Fibroblast of skin of left biceps (primary cell): ENCODE measurements around the gene SUCLG2.
"Not testable (repeated sequence)": the region's sequence is repeated elsewhere in the genome, so short reads cannot be mapped to it uniquely, and the experiment has no call there.

Experiments used
- DNase-seq, 2 experiments: peaks; one replicate each; pipeline ENCODE4 v3.0.0-alpha.2; 2013; ENCODE audit warnings: low read depth in 2 of 2

SUCLG2 gene

DNA sequence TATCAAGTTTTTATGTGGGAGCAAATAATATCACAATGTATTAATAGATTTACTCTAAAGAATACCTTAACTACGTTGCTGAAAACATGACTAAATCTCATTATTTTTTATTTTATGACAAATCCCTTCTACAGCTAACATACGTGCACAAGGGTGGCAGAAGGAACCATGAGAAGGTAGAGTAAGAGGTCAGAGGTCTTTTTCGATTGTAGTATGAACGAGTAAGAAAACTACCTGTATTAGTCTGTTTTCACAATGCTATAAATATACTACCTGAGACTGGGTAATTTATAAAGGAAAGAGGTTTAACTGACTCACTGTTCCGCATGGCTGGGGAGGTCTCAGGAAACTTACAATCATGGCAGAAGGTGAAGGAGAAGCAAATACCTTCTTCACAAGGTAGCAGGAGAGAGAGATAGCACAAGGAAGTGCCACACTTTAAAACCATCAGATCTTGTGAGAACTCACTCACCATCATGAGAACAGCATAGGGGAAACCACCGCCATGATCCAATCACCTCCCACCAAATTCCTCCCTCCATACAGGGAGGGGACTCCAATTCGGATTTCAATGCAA, 95.3 kb downstream of the SUCLG2 start:
- no peak for DNase-seq

DNA sequence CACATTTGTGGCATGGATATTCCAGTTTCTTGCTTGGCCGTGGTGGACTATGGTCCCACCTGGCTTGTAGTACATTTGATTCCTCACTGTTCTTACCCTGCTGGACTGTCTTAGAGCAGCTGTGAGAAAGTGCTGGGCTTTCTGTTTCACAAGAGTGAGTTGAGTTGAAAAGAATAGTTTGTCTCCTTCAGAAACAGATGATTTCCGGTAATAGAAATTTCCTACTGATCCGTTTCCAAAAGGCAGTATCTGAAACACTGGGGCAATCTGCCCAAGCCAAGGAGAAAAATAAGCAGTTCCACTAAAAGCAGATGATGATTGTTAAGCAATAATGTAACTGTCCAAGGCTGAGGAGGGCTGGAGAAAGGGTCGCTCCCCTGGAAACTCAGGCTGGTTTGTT, 96.0 kb downstream of the SUCLG2 start:
- DNase-seq: peak in 1 of 2 experiments; percentile 15

DNA sequence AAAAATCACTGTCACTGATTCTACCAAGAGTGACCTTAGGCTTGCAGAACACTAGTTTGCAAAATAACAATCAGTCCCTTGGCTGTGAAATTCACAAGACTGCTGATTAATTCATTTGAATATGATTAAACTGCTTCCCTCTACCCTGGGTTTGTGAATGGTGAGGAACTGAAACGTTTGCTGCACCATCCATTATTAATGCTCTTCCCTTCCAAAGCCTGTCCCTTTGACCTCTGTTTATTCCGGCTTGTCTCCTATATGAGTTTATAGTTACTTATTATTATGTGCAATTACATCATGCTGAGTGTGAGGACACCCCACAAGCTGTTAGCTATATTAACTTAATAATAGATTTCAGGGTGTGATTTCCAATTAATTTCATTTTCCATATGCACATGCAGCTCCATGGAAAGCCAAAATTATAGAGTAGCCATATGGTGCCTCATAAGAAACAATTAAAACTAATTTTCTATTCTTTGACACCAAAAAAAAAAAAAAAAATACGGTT, 96.5 kb downstream of the SUCLG2 start:
- DNase-seq: no peak

GRCh38 chr3:67551361-67552016, 102.9 kb downstream of the SUCLG2 start:
- DNase-seq: no peak

DNA sequence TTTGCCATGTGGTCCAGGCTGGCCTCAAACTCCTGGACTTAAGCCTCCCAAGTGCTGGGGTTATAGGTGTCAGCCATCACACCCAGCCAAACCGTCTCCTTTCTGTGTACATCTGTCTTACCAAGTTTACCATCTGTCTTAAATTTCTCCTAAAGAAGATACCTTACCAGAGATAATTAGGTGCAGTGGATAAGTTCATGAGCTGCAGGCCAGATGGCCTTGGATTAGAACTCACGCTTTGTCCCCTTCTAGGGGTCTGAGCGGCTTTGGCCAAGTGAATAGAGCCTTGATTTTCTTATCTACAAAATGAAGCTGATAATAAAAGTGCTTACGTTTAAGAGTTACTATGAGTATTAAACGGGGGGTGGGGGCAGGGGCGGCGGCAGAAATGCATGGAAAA, 103.9 kb downstream of the SUCLG2 start:
- no peak for DNase-seq

GRCh38 chr3:67542502-67543250, 111.7 kb downstream of the SUCLG2 start:
- not testable (repeated sequence) for DNase-seq

DNA sequence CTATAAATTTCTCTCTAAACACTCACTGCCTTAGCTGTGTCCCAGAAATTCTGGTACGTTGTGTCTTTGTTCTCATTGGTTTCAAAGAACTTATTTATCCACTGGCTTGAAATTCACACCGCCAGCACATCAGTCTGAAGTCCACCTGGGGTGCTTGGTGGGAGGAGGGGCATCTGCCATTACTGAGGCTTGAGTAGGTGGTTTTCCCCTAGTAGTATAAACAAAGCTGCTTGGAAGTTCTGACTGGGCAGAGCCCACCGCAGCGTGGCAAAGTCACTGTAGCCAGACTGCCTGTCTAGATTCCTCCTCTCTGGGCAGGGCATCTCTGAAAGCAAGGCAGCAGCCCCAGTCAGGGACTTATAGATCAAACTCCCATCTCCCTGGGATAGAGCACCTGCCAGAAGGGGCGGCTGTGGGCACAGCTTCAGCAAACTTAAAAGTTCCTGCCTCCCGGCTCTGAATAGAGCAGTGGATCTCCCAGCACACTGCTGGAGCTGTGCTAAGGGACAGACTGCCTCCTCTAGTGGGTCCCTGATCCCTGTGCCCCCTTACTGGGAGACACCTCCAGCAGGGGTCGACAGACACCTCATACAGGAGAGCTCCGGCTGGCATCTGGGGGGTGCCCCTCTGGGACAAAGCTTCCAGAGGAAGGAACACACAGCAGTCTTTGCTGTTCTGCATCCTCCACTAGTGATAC, 114.1 kb downstream of the SUCLG2 start:
- DNase-seq: no peak

- not testable (repeated sequence) for DNase-seq
Observed at GRCh38 chr3:67537203-67537602, 117.2 kb downstream of the SUCLG2 start.

- DNase-seq: no peak
Observed at GRCh38 chr3:67535006-67535405, 119.4 kb downstream of the SUCLG2 start.

DNA sequence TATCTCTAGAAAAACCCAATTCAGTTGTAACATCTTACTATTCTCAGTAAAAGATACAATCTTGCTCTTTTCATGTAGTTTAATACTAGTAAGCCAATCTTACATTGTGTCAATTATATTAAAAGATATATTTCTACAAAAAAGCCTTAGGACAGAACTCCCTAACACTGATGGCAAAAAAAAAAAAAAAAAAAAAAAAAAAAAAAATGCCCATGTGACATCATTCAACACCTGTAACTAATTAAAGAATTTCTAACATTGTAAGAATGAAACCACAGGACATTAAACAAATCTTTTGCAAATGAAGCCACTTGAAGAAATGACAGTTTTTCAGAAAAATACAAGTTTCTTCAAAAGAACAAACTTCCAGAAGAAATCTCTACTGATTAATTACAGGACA, 119.8 kb downstream of the SUCLG2 start:
- no peak for DNase-seq

DNA sequence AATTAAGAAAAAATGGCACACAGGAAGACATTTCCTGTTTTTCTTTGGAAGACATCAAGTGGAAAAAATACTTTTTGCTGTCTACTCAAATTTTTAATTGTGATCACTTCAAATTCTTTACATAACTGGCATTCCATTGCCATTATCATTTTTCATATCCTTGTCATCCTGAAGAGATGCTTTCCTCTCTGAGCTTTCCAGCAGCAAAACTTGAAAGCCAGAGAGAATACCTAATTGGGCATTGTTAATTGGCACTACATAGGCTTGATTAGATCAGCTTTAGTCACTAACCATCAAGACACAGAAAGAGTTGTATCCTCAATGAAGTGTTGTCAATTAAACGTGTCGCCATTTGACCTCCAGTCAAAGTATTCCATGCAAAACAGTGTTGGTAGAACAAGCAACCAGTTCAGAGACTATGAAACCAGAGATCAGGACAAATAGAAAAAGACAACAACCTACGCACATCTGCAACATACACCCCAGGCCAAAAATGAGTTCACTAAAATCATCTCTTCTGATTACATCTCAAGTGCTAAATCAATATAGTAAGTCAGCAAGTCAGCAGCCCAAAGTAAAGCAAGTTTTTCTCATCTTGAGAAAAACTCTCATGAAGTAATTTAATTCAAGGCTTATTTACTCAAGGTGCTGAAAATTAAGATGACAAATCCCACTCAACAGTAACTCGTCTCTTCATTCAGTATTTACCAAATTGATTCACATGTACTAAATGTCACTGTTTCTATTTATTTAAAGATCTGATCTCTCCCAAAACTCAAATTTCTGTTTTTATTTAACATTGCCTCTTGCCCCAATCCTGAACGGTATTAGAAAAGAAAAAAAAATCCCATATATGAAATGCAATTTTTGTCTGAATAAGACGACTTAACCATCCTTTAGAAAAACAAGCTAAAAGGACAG, 123.0 kb downstream of the SUCLG2 start:
- DNase-seq: no peak

- DNase-seq: no peak
Observed at GRCh38 chr3:67529915-67530314, 124.5 kb downstream of the SUCLG2 start.

- no peak for DNase-seq
Observed at GRCh38 chr3:67529337-67529736, 125.1 kb downstream of the SUCLG2 start.

GRCh38 chr3:67526246-67526645, 128.2 kb downstream of the SUCLG2 start:
- DNase-seq: peak; percentile 88 to 90

DNA sequence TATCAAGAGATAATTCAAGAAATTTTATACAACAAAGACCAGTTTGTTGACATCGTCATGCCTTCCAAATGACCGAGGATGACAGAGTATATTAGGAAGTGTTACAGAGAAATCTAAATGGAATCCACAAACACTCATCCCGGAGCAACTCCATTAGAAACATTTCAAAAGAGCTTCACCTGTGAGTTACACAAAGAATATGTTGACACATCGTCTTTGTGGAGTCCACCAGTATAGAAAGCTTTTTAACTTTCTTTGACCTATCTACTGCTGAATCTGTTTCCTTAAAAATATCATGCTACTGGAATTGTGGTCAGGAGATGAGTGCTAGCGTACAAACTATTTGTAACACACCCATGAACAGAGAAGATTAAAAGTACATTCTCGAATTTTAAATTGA, 130.4 kb downstream of the SUCLG2 start:
- no peak for DNase-seq

GRCh38 chr3:67522081-67522480, 132.3 kb downstream of the SUCLG2 start:
- no peak for DNase-seq

GRCh38 chr3:67521053-67521646, 133.3 kb downstream of the SUCLG2 start:
- DNase-seq: no peak

GRCh38 chr3:67518236-67518635, 136.2 kb downstream of the SUCLG2 start:
- DNase-seq: no peak

DNA sequence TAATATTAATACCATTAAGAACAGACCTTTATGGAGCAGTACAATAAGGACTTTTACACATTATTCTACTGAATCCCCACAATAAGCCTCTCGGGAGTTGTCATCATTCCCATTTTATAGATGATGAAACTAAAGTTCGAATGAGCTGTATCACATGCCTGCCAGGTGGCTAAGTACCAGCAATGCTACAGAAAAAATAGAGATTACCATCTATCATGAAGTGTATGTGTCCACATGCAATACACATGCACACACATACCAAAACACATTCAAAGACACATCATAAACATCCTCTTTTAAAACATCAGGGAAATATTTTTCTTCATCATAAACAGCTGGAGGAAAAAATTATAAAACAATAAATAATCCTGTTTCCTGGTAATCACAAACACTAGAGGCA, 136.6 kb downstream of the SUCLG2 start:
- no peak for DNase-seq

DNA sequence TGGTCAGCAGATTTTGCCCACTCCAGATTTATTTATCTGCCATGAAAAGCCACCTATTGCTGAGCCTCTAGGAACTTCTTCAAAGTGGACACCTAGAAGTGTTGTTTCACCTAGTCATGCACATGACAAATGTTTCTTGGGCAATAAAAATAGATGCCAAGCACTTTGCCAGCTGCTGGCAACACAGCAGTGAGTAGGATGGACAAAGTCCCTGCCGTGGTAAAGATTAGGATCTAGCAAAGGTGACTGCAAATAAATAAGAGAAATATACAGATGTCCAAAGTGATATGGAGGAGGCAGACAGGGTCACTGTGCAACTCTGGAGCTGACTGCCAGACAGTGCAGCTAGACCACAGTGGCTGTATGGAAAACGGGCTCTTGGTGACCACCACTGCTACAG, 137.9 kb downstream of the SUCLG2 start:
- no peak for DNase-seq

GRCh38 chr3:67515778-67516177, 138.6 kb downstream of the SUCLG2 start:
- no peak for DNase-seq
